ENCODE measurements around the gene G6PD.
"Not testable (repeated sequence)": the region's sequence is repeated elsewhere in the genome, so short reads cannot be mapped to it uniquely, and the experiment has no call there.

G6PD gene

GRCh38 chrX:154584585-154585183, 38.0 kb upstream of the G6PD start, which contains the start of gene CTAG1A:
Gene CTAG1A (plus strand): TSS chrX:154585133. CDS start chrX:154585207, 74 bp downstream.
- H3K9me3 ChIP-seq (ENCODE audit: control extremely low read depth in 1 of 5, control insufficient read depth in 4 of 5, insufficient read depth in 2 of 5, low read depth in 1 of 5, low read length in 4 of 5); CTCF ChIA-PET; DNase-seq; H3K4me1 ChIP-seq (ENCODE audit: control extremely low read depth in 1 of 4, control insufficient read depth in 4 of 4, insufficient read depth in 4 of 4, low read length in 3 of 4); H3K27ac ChIP-seq (ENCODE audit: insufficient read depth in 1 of 2, low read depth in 1 of 2, low read length in 2 of 2, poor library complexity in 1 of 2, severe bottlenecking in 2 of 2); H3K36me3 ChIP-seq (ENCODE audit: control insufficient read depth in 4 of 4, insufficient read depth in 4 of 4, low read length in 3 of 4); H3K4me3 ChIP-seq (ENCODE audit: control insufficient read depth in 1 of 7, extremely low read depth in 1 of 7, insufficient read depth in 4 of 7, low read depth in 2 of 7, low read length in 6 of 7); POLR2A ChIA-PET; H3K27me3 ChIP-seq (replicated peaks in 2 of 5; ENCODE audit: control insufficient read depth in 4 of 5, insufficient read depth in 5 of 5, low read length in 4 of 5): not testable (repeated sequence)
- no CpG with 5 or more reads among the region's 39 CpGs for WGBS (ENCODE audit: insufficient coverage)

DNA sequence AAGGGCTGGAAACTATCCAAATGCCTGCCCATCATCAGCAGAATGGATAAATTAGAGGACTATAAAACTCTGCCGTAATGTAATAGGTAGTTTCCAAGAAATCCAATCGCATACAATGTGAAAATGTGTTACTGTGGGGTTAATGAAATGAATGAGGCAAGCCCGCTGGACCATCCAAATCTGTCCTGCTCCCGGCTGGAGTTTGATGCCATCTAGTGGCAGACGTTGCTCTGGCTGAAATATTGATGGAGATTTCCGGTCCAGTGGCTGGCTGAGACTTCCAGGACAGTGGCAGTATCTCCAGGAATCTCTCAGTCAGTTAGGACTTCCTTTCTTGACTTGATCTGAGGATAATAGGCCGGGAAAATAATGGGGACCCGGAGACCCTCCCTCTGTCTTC, 36.3 kb upstream of the G6PD start:
- H3K27ac ChIP-seq (ENCODE audit: insufficient read depth in 1 of 2, low read depth in 1 of 2, low read length in 2 of 2, poor library complexity in 1 of 2, severe bottlenecking in 2 of 2); DNase-seq; POLR2A ChIA-PET; H3K9me3 ChIP-seq (ENCODE audit: control extremely low read depth in 1 of 5, control insufficient read depth in 4 of 5, insufficient read depth in 2 of 5, low read depth in 1 of 5, low read length in 4 of 5); CTCF ChIA-PET; H3K27me3 ChIP-seq (replicated peaks in 2 of 5; ENCODE audit: control insufficient read depth in 4 of 5, insufficient read depth in 5 of 5, low read length in 4 of 5); H3K4me3 ChIP-seq (ENCODE audit: control insufficient read depth in 1 of 7, extremely low read depth in 1 of 7, insufficient read depth in 4 of 7, low read depth in 2 of 7, low read length in 6 of 7); H3K4me1 ChIP-seq (ENCODE audit: control extremely low read depth in 1 of 4, control insufficient read depth in 4 of 4, insufficient read depth in 4 of 4, low read length in 3 of 4); H3K36me3 ChIP-seq (ENCODE audit: control insufficient read depth in 4 of 4, insufficient read depth in 4 of 4, low read length in 3 of 4): not testable (repeated sequence)
- no CpG with 5 or more reads among the region's 8 CpGs for WGBS (ENCODE audit: insufficient coverage)

DNA sequence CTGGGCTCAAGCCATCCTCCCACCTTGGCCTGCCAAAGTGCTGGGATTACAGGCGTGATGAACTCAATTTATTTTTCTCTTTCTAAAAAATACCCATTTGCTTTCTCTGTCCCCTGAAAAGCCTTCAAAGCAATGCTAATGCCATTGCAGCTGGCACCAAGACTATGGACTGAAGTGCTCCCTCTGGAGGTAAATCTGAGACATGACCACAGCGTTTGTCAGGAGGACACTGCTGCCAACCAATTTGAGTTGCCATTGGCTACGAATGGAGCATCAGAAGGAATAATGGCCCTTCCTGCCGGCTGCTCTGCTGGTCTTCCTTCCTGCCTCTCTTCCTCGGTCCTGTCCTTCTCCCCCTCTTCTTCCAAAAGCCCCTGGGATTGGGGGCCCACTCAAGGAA, 28.4 kb upstream of the G6PD start:
- H3K27me3 ChIP-seq (replicated peaks in 2 of 5; ENCODE audit: control insufficient read depth in 4 of 5, insufficient read depth in 5 of 5, low read length in 4 of 5); DNase-seq; H3K9me3 ChIP-seq (ENCODE audit: control extremely low read depth in 1 of 5, control insufficient read depth in 4 of 5, insufficient read depth in 2 of 5, low read depth in 1 of 5, low read length in 4 of 5); POLR2A ChIA-PET; H3K4me3 ChIP-seq (ENCODE audit: control insufficient read depth in 1 of 7, extremely low read depth in 1 of 7, insufficient read depth in 4 of 7, low read depth in 2 of 7, low read length in 6 of 7); H3K36me3 ChIP-seq (ENCODE audit: control insufficient read depth in 4 of 4, insufficient read depth in 4 of 4, low read length in 3 of 4); H3K27ac ChIP-seq (ENCODE audit: insufficient read depth in 1 of 2, low read depth in 1 of 2, low read length in 2 of 2, poor library complexity in 1 of 2, severe bottlenecking in 2 of 2); H3K4me1 ChIP-seq (ENCODE audit: control extremely low read depth in 1 of 4, control insufficient read depth in 4 of 4, insufficient read depth in 4 of 4, low read length in 3 of 4); CTCF ChIA-PET: not testable (repeated sequence)
- no CpG with 5 or more reads among the region's 5 CpGs for WGBS (ENCODE audit: insufficient coverage)

DNA sequence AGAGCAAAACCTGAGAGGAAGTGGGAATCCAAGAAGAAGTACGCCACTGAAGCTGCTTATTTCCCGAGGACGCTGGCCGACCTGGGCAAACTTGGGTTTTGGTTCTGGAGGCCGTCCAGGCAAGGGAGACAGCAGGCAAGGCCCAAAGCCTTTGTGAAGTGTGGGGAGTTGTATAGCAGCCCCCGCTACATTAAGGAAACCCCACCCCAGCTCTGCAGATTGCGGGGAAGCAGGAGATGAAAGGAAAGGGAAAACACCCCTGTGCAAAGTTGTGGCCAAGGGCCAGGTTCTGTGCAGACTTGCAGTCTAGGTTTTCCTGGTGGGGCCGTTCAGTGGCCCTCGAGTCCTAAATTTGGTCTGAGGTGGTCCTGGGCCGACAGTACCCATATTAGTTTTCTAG, 26.4 kb upstream of the G6PD start:
- WGBS (ENCODE audit: insufficient coverage), result no CpG with 5 or more reads among the region's 10 CpGs
- H3K27me3 ChIP-seq (replicated peaks in 2 of 5; ENCODE audit: control insufficient read depth in 4 of 5, insufficient read depth in 5 of 5, low read length in 4 of 5); DNase-seq; H3K36me3 ChIP-seq (ENCODE audit: control insufficient read depth in 4 of 4, insufficient read depth in 4 of 4, low read length in 3 of 4); H3K9me3 ChIP-seq (ENCODE audit: control extremely low read depth in 1 of 5, control insufficient read depth in 4 of 5, insufficient read depth in 2 of 5, low read depth in 1 of 5, low read length in 4 of 5); H3K4me3 ChIP-seq (ENCODE audit: control insufficient read depth in 1 of 7, extremely low read depth in 1 of 7, insufficient read depth in 4 of 7, low read depth in 2 of 7, low read length in 6 of 7); H3K27ac ChIP-seq (ENCODE audit: insufficient read depth in 1 of 2, low read depth in 1 of 2, low read length in 2 of 2, poor library complexity in 1 of 2, severe bottlenecking in 2 of 2); POLR2A ChIA-PET; H3K4me1 ChIP-seq (ENCODE audit: control extremely low read depth in 1 of 4, control insufficient read depth in 4 of 4, insufficient read depth in 4 of 4, low read length in 3 of 4); CTCF ChIA-PET: not testable (repeated sequence)

DNA sequence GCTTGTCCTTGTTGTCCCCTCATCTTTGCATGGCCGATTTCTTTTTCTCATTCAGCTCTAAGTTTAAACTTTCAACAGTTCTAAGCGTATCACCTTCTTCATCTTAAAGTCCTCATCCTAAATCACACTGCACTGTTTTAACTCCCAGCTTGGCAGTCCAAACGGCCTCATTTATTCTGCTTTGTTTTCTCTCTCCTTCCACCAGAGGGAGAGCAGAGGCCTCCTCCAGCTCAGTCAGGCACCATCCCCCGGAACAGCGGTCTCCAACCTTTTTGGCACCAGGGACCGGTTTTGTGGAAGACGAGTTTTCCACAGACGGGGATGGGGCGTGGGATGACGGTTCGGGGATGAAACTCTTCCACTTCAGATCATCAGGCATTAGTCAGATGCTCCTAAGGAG, 23.7 kb upstream of the G6PD start:
- H3K4me3 ChIP-seq (ENCODE audit: control insufficient read depth in 1 of 7, extremely low read depth in 1 of 7, insufficient read depth in 4 of 7, low read depth in 2 of 7, low read length in 6 of 7); H3K36me3 ChIP-seq (ENCODE audit: control insufficient read depth in 4 of 4, insufficient read depth in 4 of 4, low read length in 3 of 4); H3K27me3 ChIP-seq (replicated peaks in 2 of 5; ENCODE audit: control insufficient read depth in 4 of 5, insufficient read depth in 5 of 5, low read length in 4 of 5); H3K27ac ChIP-seq (ENCODE audit: insufficient read depth in 1 of 2, low read depth in 1 of 2, low read length in 2 of 2, poor library complexity in 1 of 2, severe bottlenecking in 2 of 2); CTCF ChIA-PET; POLR2A ChIA-PET; H3K4me1 ChIP-seq (ENCODE audit: control extremely low read depth in 1 of 4, control insufficient read depth in 4 of 4, insufficient read depth in 4 of 4, low read length in 3 of 4); DNase-seq; H3K9me3 ChIP-seq (ENCODE audit: control extremely low read depth in 1 of 5, control insufficient read depth in 4 of 5, insufficient read depth in 2 of 5, low read depth in 1 of 5, low read length in 4 of 5): not testable (repeated sequence)
- no CpG with 5 or more reads among the region's 11 CpGs for WGBS (ENCODE audit: insufficient coverage)

GRCh38 chrX:154562295-154562694, 15.6 kb upstream of the G6PD start:
- H3K27me3 ChIP-seq (replicated peaks in 2 of 5; ENCODE audit: control insufficient read depth in 4 of 5, insufficient read depth in 5 of 5, low read length in 4 of 5); H3K9me3 ChIP-seq (ENCODE audit: control extremely low read depth in 1 of 5, control insufficient read depth in 4 of 5, insufficient read depth in 2 of 5, low read depth in 1 of 5, low read length in 4 of 5); H3K4me1 ChIP-seq (ENCODE audit: control extremely low read depth in 1 of 4, control insufficient read depth in 4 of 4, insufficient read depth in 4 of 4, low read length in 3 of 4); H3K27ac ChIP-seq (ENCODE audit: insufficient read depth in 1 of 2, low read depth in 1 of 2, low read length in 2 of 2, poor library complexity in 1 of 2, severe bottlenecking in 2 of 2); H3K36me3 ChIP-seq (ENCODE audit: control insufficient read depth in 4 of 4, insufficient read depth in 4 of 4, low read length in 3 of 4); CTCF ChIA-PET; POLR2A ChIA-PET; H3K4me3 ChIP-seq (ENCODE audit: control insufficient read depth in 1 of 7, extremely low read depth in 1 of 7, insufficient read depth in 4 of 7, low read depth in 2 of 7, low read length in 6 of 7); DNase-seq: not testable (repeated sequence)
- whole genome bisulfite sequencing (ENCODE audit: insufficient coverage), result no CpG with 5 or more reads among the region's 10 CpGs

GRCh38 chrX:154560326-154560725, 13.7 kb upstream of the G6PD start:
- H3K27me3 ChIP-seq (replicated peaks in 2 of 5; ENCODE audit: control insufficient read depth in 4 of 5, insufficient read depth in 5 of 5, low read length in 4 of 5); DNase-seq; CTCF ChIA-PET; H3K4me1 ChIP-seq (ENCODE audit: control extremely low read depth in 1 of 4, control insufficient read depth in 4 of 4, insufficient read depth in 4 of 4, low read length in 3 of 4); POLR2A ChIA-PET; H3K36me3 ChIP-seq (ENCODE audit: control insufficient read depth in 4 of 4, insufficient read depth in 4 of 4, low read length in 3 of 4); H3K27ac ChIP-seq (ENCODE audit: insufficient read depth in 1 of 2, low read depth in 1 of 2, low read length in 2 of 2, poor library complexity in 1 of 2, severe bottlenecking in 2 of 2); H3K4me3 ChIP-seq (ENCODE audit: control insufficient read depth in 1 of 7, extremely low read depth in 1 of 7, insufficient read depth in 4 of 7, low read depth in 2 of 7, low read length in 6 of 7); H3K9me3 ChIP-seq (ENCODE audit: control extremely low read depth in 1 of 5, control insufficient read depth in 4 of 5, insufficient read depth in 2 of 5, low read depth in 1 of 5, low read length in 4 of 5): not testable (repeated sequence)
- WGBS (ENCODE audit: insufficient coverage), result no CpG with 5 or more reads among the region's 31 CpGs
